Myometrial cell (primary cell): ENCODE results near the gene ANXA5. TPM values are rescaled to one million over a fixed set of nuclear protein-coding genes. Genes with fewer than 3 reads are reported as not detected.

ENCODE experiments used
- total RNA-seq: library from RNA; depleted of rRNA; stranded (reverse); fragments of >200 nt; gene quantifications from 2 replicates; pipeline ENCODE4 v1.2.3, GENCODE V29; 2015

Gene ANXA5
- 804 and 838 TPM in 2 replicates for total RNA-seq

DNA sequence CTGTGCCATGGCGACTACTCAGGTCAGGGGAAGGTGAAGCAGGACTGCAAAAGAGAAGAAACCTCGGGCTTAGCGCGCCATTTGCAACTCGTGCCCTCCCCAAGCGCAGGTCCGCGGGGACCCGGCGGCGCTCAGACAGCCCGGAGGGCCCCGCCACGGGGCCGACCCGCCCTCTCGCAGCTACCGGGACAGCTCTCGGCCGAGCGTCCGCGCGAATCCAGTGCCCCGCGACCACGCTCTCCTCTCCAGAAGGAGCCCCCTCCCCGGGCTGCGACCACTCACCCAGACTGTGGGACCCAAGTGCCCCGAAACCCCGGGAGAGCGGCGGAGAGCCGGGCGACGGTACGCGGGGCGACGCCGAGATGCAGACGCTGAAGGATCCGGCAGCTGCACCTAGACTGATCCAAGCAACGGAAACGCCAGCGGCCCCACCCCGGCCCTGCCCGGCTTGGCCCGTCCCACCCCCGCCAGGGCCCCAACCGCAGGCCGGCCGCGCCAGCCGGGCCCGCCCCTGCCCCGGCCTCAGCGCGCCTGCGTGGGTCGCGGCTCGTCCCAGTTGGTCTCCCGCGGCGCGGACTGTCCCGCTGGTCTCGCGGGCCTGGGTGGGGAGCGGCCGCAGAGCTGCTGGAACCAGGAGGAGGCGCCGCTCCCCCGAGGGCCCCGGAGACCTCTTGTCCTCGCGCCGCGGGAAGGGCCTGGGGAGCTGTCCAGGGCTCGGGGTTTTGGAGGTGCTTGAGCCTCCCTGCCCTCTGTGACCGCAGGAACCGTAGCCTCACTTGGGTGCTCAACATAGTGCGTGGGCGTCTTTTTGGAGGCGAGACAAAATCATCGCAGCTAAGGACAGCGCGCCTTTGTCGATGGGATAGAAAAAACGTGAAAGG, at the start of gene ANXA5:
Gene ANXA5 (minus strand): TSS at position 400 of the 881 bp plus-strand sequence. CDS start 391 bp downstream, at position 9.

Other genes starting within 250 kb of the ANXA5 start
- under 0.01 TPM in 1 of 2 replicates, not detected in the other for gene SMIM43, start 68.2 kb upstream of the ANXA5 start, total RNA-seq
- 27.1 and 34.3 TPM in 2 replicates for gene EXOSC9, start 104.3 kb upstream of the ANXA5 start, total RNA-seq
- 83.6 and 86.7 TPM in 2 replicates for gene CCNA2, start 126.9 kb upstream of the ANXA5 start, total RNA-seq
- gene BBS7, start 173.5 kb upstream of the ANXA5 start, total RNA-seq, result 17.9 and 27.6 TPM in 2 replicates